ENCODE measurements around the gene OCA2. TPM values are rescaled to one million over a fixed set of nuclear protein-coding genes. Genes with fewer than 3 reads are reported as not detected.

The OCA2 gene
- total RNA-seq, result not detected in 2 replicates

GRCh38 chr15:28098766-28099554 is at the start of gene OCA2:
TSS of gene OCA2 (minus strand) at chr15:28099315. CDS start at chr15:28081874, 17,441 bp downstream.

Other genes starting within 250 kb of the OCA2 start
- 38.9 TPM in 2 replicates for gene HERC2, start 222.9 kb upstream of the OCA2 start, total RNA-seq